ENCODE results near the gene CHKB. TPM values are rescaled to one million over a fixed set of nuclear protein-coding genes. Genes with fewer than 3 reads are reported as not detected.

The CHKB gene
- polyA plus RNA-seq, 1 donor (not counting 4 experiments of a cell fraction or from before 2014, with no cell fraction given), result 49.0 TPM

- peaks cover 0 to 9% of the 10 kb centered on the region in 2 experiments for H3K36me3 ChIP-seq (ENCODE audit: control insufficient read depth in 2 of 2, extremely low read depth in 1 of 2, insufficient read depth in 2 of 2, low read length in 2 of 2)
- no peaks in the 10 kb centered on the region for H3K27me3 ChIP-seq (ENCODE audit: control insufficient read depth, extremely low read depth, insufficient read depth, low read length)
- dilution Hi-C loops (cut with MboI; ENCODE audit: extremely low pct_ligation_motif_present, low sequenced_read_pairs), result no loop called here
Observed at GRCh38 chr22:50628543-50629134, 46.0 kb upstream of the CHKB start.

GRCh38 chr22:50627642-50628542, 45.2 kb upstream of the CHKB start, which contains the start of gene ARSA:
Gene ARSA (minus strand): TSS chr22:50628152. CDS start chr22:50627779, 373 bp downstream.
- Histone ChIP-seq H4K20me1 (ENCODE audit: control insufficient read depth, extremely low read depth, insufficient read depth, low read length) (no peaks in the 10 kb centered on the region), H3K79me2 (ENCODE audit: control insufficient read depth, insufficient read depth, low read length) (peaks cover 11% of the 10 kb centered on the region), H3K4me3 (ENCODE audit: control insufficient read depth in 2 of 3, extremely low read depth in 1 of 3, insufficient read depth in 2 of 3, low read depth in 1 of 3, low read length in 3 of 3) (peak within 1 kb of the TSS; percentile 86 to 93 (median 92)), H3K27ac (ENCODE audit: control insufficient read depth, insufficient read depth, low read length) (peak within 1 kb of the TSS; percentile 64), H3K36me3 (ENCODE audit: control insufficient read depth in 2 of 2, extremely low read depth in 1 of 2, insufficient read depth in 2 of 2, low read length in 2 of 2) (peaks cover 0 to 9% of the 10 kb centered on the region in 2 experiments), H3K27me3 (ENCODE audit: control insufficient read depth, extremely low read depth, insufficient read depth, low read length) (no peaks in the 10 kb centered on the region), H3K9me3 (ENCODE audit: control insufficient read depth, low read depth, low read length) (no peaks in the 10 kb centered on the region), H2AFZ (ENCODE audit: control insufficient read depth, low read length) (peak within 1 kb of the TSS; percentile 90), H3K4me1 (ENCODE audit: control insufficient read depth, extremely low read depth, insufficient read depth, low read length) (peaks cover 18% of the 10 kb centered on the region), H3K9ac (ENCODE audit: control insufficient read depth, extremely low read depth, insufficient read depth, low read length) (peak within 1 kb of the TSS; percentile 84), H3K4me2 (ENCODE audit: control insufficient read depth, extremely low read depth, insufficient read depth, low read depth, low read length) (peak within 1 kb of the TSS; percentile 97), H3K9me1 (ENCODE audit: control insufficient read depth, extremely low read depth, insufficient read depth, low read length) (no peaks in the 10 kb centered on the region)
- no peak for TF ChIP-seq EZH2 (IDR thresholded peaks at IDR 0.05; ENCODE audit: low read length)
- TF ChIP-seq CTCF (optimal IDR thresholded peaks at IDR 0.05 in 1 of 3, IDR thresholded peaks at IDR 0.05 in 1 of 3, conservative IDR thresholded peaks at IDR 0.05 in 1 of 3; ENCODE audit: extremely low read depth in 1 of 3, insufficient read depth in 2 of 3, low read length in 3 of 3), result peak in 2 of 3 experiments; percentile 46 to 68
- DNase-seq (ENCODE audit: low read depth, low spot score), result no peak
- FAIRE-seq, result no peak
- dilution Hi-C loops (cut with MboI; ENCODE audit: extremely low pct_ligation_motif_present, low sequenced_read_pairs), result no loop called here

More at GRCh38 chr22:50628543-50629134, 46.0 kb upstream of the CHKB start:
- H3K79me2 ChIP-seq (ENCODE audit: control insufficient read depth, insufficient read depth, low read length), result peaks cover 11% of the 10 kb centered on the region
- peak; percentile 32 for FAIRE-seq
- peak overlapping the region; percentile 66 for H3K9ac ChIP-seq (ENCODE audit: control insufficient read depth, extremely low read depth, insufficient read depth, low read length)
- no peak for DNase-seq (ENCODE audit: low read depth, low spot score)
- H3K27ac ChIP-seq (ENCODE audit: control insufficient read depth, insufficient read depth, low read length), result peak overlapping the region; percentile 13
- no peaks in the 10 kb centered on the region for H3K9me1 ChIP-seq (ENCODE audit: control insufficient read depth, extremely low read depth, insufficient read depth, low read length)
- H2AFZ ChIP-seq (ENCODE audit: control insufficient read depth, low read length), result peak overlapping the region; percentile 89
- H4K20me1 ChIP-seq (ENCODE audit: control insufficient read depth, extremely low read depth, insufficient read depth, low read length), result no peaks in the 10 kb centered on the region
- peaks cover 15% of the 10 kb centered on the region for H3K4me1 ChIP-seq (ENCODE audit: control insufficient read depth, extremely low read depth, insufficient read depth, low read length)
- H3K4me2 ChIP-seq (ENCODE audit: control insufficient read depth, extremely low read depth, insufficient read depth, low read depth, low read length), result peak overlapping the region; percentile 97
- TF ChIP-seq CTCF (optimal IDR thresholded peaks at IDR 0.05 in 1 of 3, IDR thresholded peaks at IDR 0.05 in 1 of 3, conservative IDR thresholded peaks at IDR 0.05 in 1 of 3; ENCODE audit: extremely low read depth in 1 of 3, insufficient read depth in 2 of 3, low read length in 3 of 3), result no peak
- no peak for TF ChIP-seq EZH2 (IDR thresholded peaks at IDR 0.05; ENCODE audit: low read length)
- H3K9me3 ChIP-seq (ENCODE audit: control insufficient read depth, low read depth, low read length), result no peaks in the 10 kb centered on the region
- H3K4me3 ChIP-seq (ENCODE audit: control insufficient read depth in 2 of 3, extremely low read depth in 1 of 3, insufficient read depth in 2 of 3, low read depth in 1 of 3, low read length in 3 of 3), result peak overlapping the region; percentile 61 to 93 (median 92)
